ENCODE measurements around the gene PPIAL4G.
"Not testable (repeated sequence)": the region's sequence is repeated elsewhere in the genome, so short reads cannot be mapped to it uniquely, and the experiment has no call there.

DNA sequence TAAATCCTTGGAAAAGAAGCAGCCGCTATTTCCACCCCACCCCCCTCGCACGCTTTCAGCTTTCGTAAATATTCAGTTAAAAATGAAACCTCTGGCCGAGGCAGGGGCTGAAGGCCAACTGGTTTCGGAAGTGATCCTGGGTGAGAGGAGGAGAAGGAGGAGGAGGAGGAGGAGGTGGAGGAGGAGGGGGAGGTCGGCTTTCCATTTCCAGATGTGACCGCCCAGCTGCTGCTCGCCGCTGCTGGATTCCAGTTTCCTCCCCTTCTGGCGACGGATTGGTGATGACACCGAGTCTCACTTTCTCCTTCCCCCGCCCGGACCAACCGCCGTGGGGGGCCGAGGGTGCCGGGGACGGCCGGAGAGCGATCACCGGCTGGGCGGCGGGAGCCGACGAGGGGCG, 23.4 kb downstream of the PPIAL4G start:
- TF ChIP-seq ATAD3A (CRISPR knock-in tag; IDR thresholded peaks at IDR 0.05); TIGD3 (CRISPR knock-in tag; IDR thresholded peaks at IDR 0.05; ENCODE audit: borderline replicate concordance); HNF4A (CRISPR knock-in tag; IDR thresholded peaks at IDR 0.05); ZBTB40 (IDR thresholded peaks at IDR 0.05); ZBTB40 (CRISPR knock-in tag; IDR thresholded peaks at IDR 0.05); TRIM22 (IDR thresholded peaks at IDR 0.05); NPAS2 (CRISPR knock-in tag; IDR thresholded peaks at IDR 0.05; ENCODE audit: borderline replicate concordance): not testable (repeated sequence)
- TF ChIP-seq, protein P1, sequence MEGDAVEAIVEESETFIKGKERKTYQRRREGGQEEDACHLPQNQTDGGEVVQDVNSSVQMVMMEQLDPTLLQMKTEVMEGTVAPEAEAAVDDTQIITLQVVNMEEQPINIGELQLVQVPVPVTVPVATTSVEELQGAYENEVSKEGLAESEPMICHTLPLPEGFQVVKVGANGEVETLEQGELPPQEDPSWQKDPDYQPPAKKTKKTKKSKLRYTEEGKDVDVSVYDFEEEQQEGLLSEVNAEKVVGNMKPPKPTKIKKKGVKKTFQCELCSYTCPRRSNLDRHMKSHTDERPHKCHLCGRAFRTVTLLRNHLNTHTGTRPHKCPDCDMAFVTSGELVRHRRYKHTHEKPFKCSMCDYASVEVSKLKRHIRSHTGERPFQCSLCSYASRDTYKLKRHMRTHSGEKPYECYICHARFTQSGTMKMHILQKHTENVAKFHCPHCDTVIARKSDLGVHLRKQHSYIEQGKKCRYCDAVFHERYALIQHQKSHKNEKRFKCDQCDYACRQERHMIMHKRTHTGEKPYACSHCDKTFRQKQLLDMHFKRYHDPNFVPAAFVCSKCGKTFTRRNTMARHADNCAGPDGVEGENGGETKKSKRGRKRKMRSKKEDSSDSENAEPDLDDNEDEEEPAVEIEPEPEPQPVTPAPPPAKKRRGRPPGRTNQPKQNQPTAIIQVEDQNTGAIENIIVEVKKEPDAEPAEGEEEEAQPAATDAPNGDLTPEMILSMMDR (CRISPR knock-in tag; IDR thresholded peaks at IDR 0.05) = not testable (repeated sequence)
- TF ChIP-seq, protein P2, sequence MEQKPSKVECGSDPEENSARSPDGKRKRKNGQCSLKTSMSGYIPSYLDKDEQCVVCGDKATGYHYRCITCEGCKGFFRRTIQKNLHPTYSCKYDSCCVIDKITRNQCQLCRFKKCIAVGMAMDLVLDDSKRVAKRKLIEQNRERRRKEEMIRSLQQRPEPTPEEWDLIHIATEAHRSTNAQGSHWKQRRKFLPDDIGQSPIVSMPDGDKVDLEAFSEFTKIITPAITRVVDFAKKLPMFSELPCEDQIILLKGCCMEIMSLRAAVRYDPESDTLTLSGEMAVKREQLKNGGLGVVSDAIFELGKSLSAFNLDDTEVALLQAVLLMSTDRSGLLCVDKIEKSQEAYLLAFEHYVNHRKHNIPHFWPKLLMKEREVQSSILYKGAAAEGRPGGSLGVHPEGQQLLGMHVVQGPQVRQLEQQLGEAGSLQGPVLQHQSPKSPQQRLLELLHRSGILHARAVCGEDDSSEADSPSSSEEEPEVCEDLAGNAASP (CRISPR knock-in tag; IDR thresholded peaks at IDR 0.05; ENCODE audit: borderline replicate concordance) = not testable (repeated sequence)
